H1 (cell line): ENCODE measurements around the gene NUTM1. TPM values are rescaled to one million over a fixed set of nuclear protein-coding genes. Genes with fewer than 3 reads are reported as not detected.

Experiments
- CEBPB ChIP-seq: IDR thresholded peaks from 2 replicates; pipeline ENCODE4 v1.6.1; 2012; ENCODE audit warnings: low read depth, low read length
- CREB1 ChIP-seq: IDR thresholded peaks from 2 replicates; pipeline ENCODE4 v1.6.1; 2012; ENCODE audit warnings: inconsistent platforms
- CTBP2 ChIP-seq: IDR thresholded peaks from 2 replicates; pipeline ENCODE4 v1.7.0; 2011; ENCODE audit warnings: borderline replicate concordance, mild to moderate bottlenecking, moderate library complexity, mixed read lengths, low read length; ENCODE audit not compliant: insufficient read depth, insufficient read length
- EP300 ChIP-seq, 2 experiments: IDR thresholded peaks; 1 replicate in 1 of 2; 2 replicates in 1 of 2; pipeline ENCODE4 v1.6.1; 2011 to 2012; ENCODE audit warnings: low read depth in 2 of 2, low read length in 2 of 2, mild to moderate bottlenecking in 2 of 2, borderline replicate concordance in 1 of 2, inconsistent platforms in 1 of 2, moderate library complexity in 1 of 2
- KDM4A ChIP-seq: IDR thresholded peaks from one replicate; pipeline ENCODE4 v1.7.1; 2012; ENCODE audit warnings: low read depth, mild to moderate bottlenecking, moderate library complexity, low read length, inconsistent platforms; ENCODE audit not compliant: severe bottlenecking
- NRF1 ChIP-seq: IDR thresholded peaks from 2 replicates; pipeline ENCODE4 v1.6.1; 2011; ENCODE audit warnings: mild to moderate bottlenecking, low read depth, low read length, improper control_type of control experiment
- POLR2A ChIP-seq, 2 experiments: IDR thresholded peaks; 1 replicate in 1 of 2; 2 replicates in 1 of 2; pipeline ENCODE4 v1.6.1; 2011; ENCODE audit warnings: low read depth in 2 of 2, low read length in 2 of 2, mild to moderate bottlenecking in 2 of 2; ENCODE audit errors: control extremely low read depth in 1 of 2
- SIN3A ChIP-seq, 2 experiments: IDR thresholded peaks in 1 of 2; conservative IDR thresholded peaks in 1 of 2; 2 replicates each; pipeline ENCODE4 v1.6.1; 2011 to 2012; ENCODE audit warnings: low read length in 2 of 2, improper control_type of control experiment in 1 of 2, low read depth in 1 of 2, mild to moderate bottlenecking in 1 of 2
- SRF ChIP-seq: IDR thresholded peaks from 2 replicates; pipeline ENCODE4 v1.6.1; 2011; ENCODE audit warnings: mild to moderate bottlenecking, low read depth, low read length, moderate library complexity
- SUZ12 ChIP-seq: fragments of 200-600 bp; sonication (generic); IDR thresholded peaks from 2 replicates; pipeline ENCODE4 v1.6.1; 2012; ENCODE audit warnings: mild to moderate bottlenecking, inconsistent platforms, low read length, moderate library complexity, mixed read lengths
- TCF12 ChIP-seq: IDR thresholded peaks from 2 replicates; pipeline ENCODE4 v1.6.1; 2011; ENCODE audit warnings: low read depth, mild to moderate bottlenecking, low read length
- polyA plus RNA-seq, 7 experiments: library from polyadenylated mRNA; depleted of rRNA in 3 of 7; stranded (reverse) in 5 of 7; unstranded in 2 of 7; fragments of >200 nt in 5 of 7; fragments of 200-250 nt in 2 of 7; gene quantifications; 1 replicate in 5 of 7; 2 replicates in 1 of 7; 4 replicates in 1 of 7; pipeline versions ENCODE4 v1.2.1 to v1.2.3, GENCODE V29; 2011 to 2013; ENCODE audit warnings: missing spikeins in 2 of 7, mixed read lengths in 2 of 7
- total RNA-seq: library from RNA; stranded (reverse); fragmentation: NEBNext Ultra II Directional; extraction: Animal tissue kit (Norgen Biotek cat#: 25700); gene quantifications from 2 replicates; pipeline ENCODE4 v1.2.1, GENCODE V29; 2021

NUTM1 gene
- total and polyA plus RNA-seq, 2 of the 8 experiments (the other 6 are each of a cell fraction or from before 2014, with no cell fraction given), result 0.39 to 0.60 TPM

DNA sequence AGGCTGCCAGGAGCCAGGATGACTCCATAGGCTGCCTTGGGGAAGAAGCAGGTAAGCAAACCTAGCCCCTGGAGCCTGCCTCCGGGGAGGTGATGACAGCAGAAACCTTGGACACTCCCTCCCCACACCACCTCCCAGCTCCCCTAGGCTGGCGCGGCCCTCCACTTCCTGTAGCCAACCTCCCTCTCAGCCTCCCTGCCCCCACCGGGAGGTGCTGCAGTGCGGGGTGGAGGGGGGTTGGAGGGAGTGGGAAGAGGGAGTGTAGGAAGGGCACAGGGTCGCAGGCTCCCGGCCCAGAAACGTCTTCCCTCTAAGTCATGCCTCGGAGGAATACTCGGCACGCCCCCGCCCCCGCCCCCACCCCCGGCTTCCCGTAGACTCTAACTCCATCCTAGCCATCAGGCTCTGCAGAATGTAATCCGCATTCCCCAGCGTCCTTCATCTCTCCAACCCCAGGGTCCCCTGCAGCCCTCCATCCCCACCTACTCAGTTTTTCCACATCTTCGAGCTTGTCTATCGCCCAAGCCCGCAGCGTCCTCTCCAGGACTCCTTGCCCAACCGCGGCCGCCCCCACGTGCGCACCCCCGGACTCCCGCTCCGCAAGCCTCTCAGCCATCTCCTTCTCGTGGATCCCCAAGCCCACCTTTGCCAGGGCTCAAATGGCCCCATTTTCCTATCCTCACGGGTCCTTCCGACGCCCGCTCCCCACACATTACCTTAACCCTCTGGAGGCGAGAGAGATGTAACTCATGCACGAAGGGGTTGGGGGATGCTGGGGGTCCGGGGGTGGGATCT is 23.4 kb downstream of the NUTM1 start (continued):
- TF ChIP-seq TCF12 (0 out of 2 replicates have a peak, but pooled peaks have one; percentile 55), CTBP2 (peak; percentile 85), KDM4A (peak; percentile 32), POLR2A (IDR thresholded peaks at IDR 0.05; ENCODE audit: control extremely low read depth in 1 of 2, low read depth in 2 of 2, low read length in 2 of 2) (0 out of 3 replicates have a peak, but pooled peaks of 1 of the 2 experiments have one; percentile 32), CEBPB (no peak), SIN3A (conservative IDR thresholded peaks at IDR 0.05 in 1 of 2, IDR thresholded peaks at IDR 0.05 in 1 of 2; ENCODE audit: low read depth in 1 of 2, low read length in 2 of 2) (peak; percentile 64 to 89; a peak in 2 of 4 replicates), NRF1 (no peak), SRF (no peak), CREB1 (peak; percentile 37; the same call in 1 of the 2 replicates), SUZ12 (no peak), EP300 (IDR thresholded peaks at IDR 0.05; ENCODE audit: borderline replicate concordance in 1 of 2, low read depth in 2 of 2, low read length in 2 of 2) (0 out of 3 replicates have a peak, but pooled peaks of 1 of the 2 experiments have one; percentile 36)
